GM18858 (cell line): ENCODE results near the gene TELO2.

Source experiments
- ATAC-seq: cut with Tn5 transposase; IDR thresholded peaks from one replicate; pipeline ENCODE4 v1.9.1; 2021; ENCODE audit not compliant: unreplicated experiment

TELO2 gene

GRCh38 chr16:1492923-1493745 lies at the start of gene TELO2:
Gene TELO2 (plus strand): TSS chr16:1493360. CDS start chr16:1494282, 922 bp downstream.
- no peak for ATAC-seq

GRCh38 chr16:1443403-1443973 lies 49.7 kb upstream of the TELO2 start:
- ATAC-seq = no peak

- ATAC-seq = no peak
These were observed 49.0 kb upstream of the TELO2 start, which contains the start of gene CCDC154 for GRCh38 chr16:1443980-1444729. Gene CCDC154 (minus strand): TSS chr16:1444556. CDS start chr16:1444322, 234 bp downstream.

GRCh38 chr16:1444730-1445517 lies 48.2 kb upstream of the TELO2 start:
- no peak for ATAC-seq

- ATAC-seq = no peak
These were observed 47.5 kb upstream of the TELO2 start for GRCh38 chr16:1445518-1446203.

- ATAC-seq = no peak
These were observed 46.7 kb upstream of the TELO2 start for GRCh38 chr16:1446296-1447080.

GRCh38 chr16:1447965-1448364 lies 45.2 kb upstream of the TELO2 start:
- ATAC-seq = no peak

- ATAC-seq = no peak
These were observed 44.5 kb upstream of the TELO2 start for GRCh38 chr16:1448536-1449116.

GRCh38 chr16:1449201-1449788 lies 43.9 kb upstream of the TELO2 start:
- ATAC-seq = no peak

GRCh38 chr16:1450218-1450617 lies 42.9 kb upstream of the TELO2 start:
- ATAC-seq = no peak

GRCh38 chr16:1450841-1451240 lies 42.3 kb upstream of the TELO2 start:
- no peak for ATAC-seq

GRCh38 chr16:1451702-1452392 lies 41.3 kb upstream of the TELO2 start:
- ATAC-seq = no peak

- ATAC-seq = no peak
These were observed 40.6 kb upstream of the TELO2 start for GRCh38 chr16:1452530-1452929.

- no peak for ATAC-seq
These were observed 39.8 kb upstream of the TELO2 start for GRCh38 chr16:1453316-1453715.

- ATAC-seq = no peak
These were observed 38.6 kb upstream of the TELO2 start for GRCh38 chr16:1454561-1454960.

- ATAC-seq = no peak
These were observed 37.7 kb upstream of the TELO2 start for GRCh38 chr16:1455190-1456171.

- no peak for ATAC-seq
These were observed 36.2 kb upstream of the TELO2 start for GRCh38 chr16:1456951-1457350.
